GM18951 (cell line): ENCODE data around the gene ZNF106.

Source experiments
- POLR2A ChIP-seq: IDR thresholded peaks from 4 replicates; pipeline ENCODE4 v1.6.1; 2011; ENCODE audit warnings: mild to moderate bottlenecking; ENCODE audit not compliant: insufficient read length, insufficient read depth; ENCODE audit errors: extremely low read depth
- in situ Hi-C: fragments of 300-500 bp; cut with MboI; formaldehyde crosslinking; loops from one replicate; pipeline ENCODE4 v1.12.0; 2022; ENCODE audit warnings: low sequenced_read_pairs, mixed read lengths, inconsistent platforms; ENCODE audit not compliant: unreplicated experiment

Gene ZNF106

DNA sequence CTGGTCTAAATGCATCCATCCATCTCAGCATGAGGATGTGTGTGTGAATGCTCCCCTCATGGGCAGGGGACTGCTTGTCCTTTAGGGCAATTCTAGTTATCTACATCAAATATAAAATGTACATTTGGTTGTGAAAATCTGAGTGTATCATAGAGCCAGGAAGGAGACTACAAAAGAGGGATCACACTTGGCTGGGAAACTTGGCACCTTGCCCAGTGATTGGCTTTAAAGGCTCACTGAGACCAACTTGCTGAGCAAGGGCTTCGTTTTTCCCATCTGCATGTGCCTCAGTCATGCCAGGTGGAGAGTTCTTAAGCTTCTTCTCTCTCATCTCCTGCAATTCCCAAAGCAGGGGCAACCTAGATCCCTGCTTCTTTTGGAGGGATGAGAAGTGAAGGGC is 126.4 kb downstream of the ZNF106 start:
- in situ Hi-C loops = no loop called here
- TF ChIP-seq POLR2A = no peak

DNA sequence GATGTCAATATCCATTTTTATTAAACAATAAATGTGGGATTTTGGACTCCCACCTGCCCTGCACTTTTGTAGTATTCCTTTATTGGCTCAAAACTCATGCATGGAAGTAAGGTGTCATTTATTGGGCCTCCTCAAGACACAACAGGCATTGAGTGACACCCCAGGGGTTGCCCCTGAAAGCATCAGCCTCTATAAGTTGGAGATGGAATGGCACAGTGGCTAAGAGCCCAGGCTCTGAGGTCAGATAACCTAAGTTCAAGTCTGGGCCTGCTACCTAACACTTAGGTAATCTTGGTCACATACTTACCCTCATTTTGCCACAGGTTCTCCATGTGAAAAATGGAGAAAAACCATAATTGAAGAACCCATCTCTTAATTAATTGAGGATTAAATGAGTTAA is 127.0 kb downstream of the ZNF106 start:
- no peak for TF ChIP-seq POLR2A
- in situ Hi-C loops = no loop called here

DNA sequence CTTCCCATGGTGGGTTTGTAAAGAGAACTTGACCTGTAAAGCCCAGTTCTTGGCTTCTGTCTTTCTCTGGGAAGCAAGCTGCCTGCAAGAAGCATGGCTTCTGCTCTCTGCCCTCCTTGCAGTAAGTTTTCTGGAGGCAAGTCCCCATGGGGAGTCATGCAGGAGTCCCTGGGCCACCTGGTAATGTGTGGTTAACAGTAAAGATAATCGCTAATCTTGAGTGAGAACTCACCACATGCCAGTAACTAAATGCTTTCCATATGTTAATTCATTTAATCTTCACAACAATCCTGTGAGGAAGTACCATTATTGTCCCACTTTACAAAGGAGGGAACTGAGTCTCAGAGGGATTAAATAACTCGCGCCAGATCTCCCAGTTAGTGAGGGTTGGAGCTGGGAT is 127.5 kb downstream of the ZNF106 start:
- in situ Hi-C loops = no loop called here
- TF ChIP-seq POLR2A = no peak
